ENCODE measurements around the gene VWA2.
"Not testable (repeated sequence)": the region's sequence is repeated elsewhere in the genome, so short reads cannot be mapped to it uniquely, and the experiment has no call there.

Gene VWA2

GRCh38 chr10:114326795-114327194, 87.7 kb downstream of the VWA2 start:
- peaks cover 0 to 5% of the 10 kb centered on the region in 2 donors for H3K36me3 ChIP-seq (ENCODE audit: control insufficient read depth in 1 of 2, insufficient read depth in 2 of 2, low read length in 2 of 2)
- peaks cover 0 to 23% of the 10 kb centered on the region in 2 donors for H3K4me1 ChIP-seq (ENCODE audit: control insufficient read depth in 1 of 2, insufficient read depth in 2 of 2, low read length in 2 of 2)
- H3K27me3 ChIP-seq (ENCODE audit: low read depth, low read length) = no peaks in the 10 kb centered on the region
- H3K4me3 ChIP-seq (ENCODE audit: low read depth in 1 of 2, low read length in 2 of 2) = no peak overlapping the region
- no peak overlapping the region for H3K27ac ChIP-seq (ENCODE audit: low read length)
- no peaks in the 10 kb centered on the region for H3K9me3 ChIP-seq (ENCODE audit: control insufficient read depth in 1 of 2, low read length in 2 of 2)

- H3K36me3 ChIP-seq (ENCODE audit: control insufficient read depth in 1 of 2, insufficient read depth in 2 of 2, low read length in 2 of 2) = peaks cover 0 to 1% of the 10 kb centered on the region in 2 donors
- H3K27ac ChIP-seq (ENCODE audit: low read length) = no peak overlapping the region
- no peak overlapping the region for H3K4me3 ChIP-seq (ENCODE audit: low read depth in 1 of 2, low read length in 2 of 2)
- H3K9me3 ChIP-seq (ENCODE audit: control insufficient read depth in 1 of 2, low read length in 2 of 2) = no peaks in the 10 kb centered on the region
- no peaks in the 10 kb centered on the region for H3K27me3 ChIP-seq (ENCODE audit: low read depth, low read length)
- H3K4me1 ChIP-seq (ENCODE audit: control insufficient read depth in 1 of 2, insufficient read depth in 2 of 2, low read length in 2 of 2) = peaks cover 0 to 31% of the 10 kb centered on the region in 2 donors
These were observed 88.7 kb downstream of the VWA2 start for GRCh38 chr10:114327537-114328440.

GRCh38 chr10:114328441-114328812, 89.4 kb downstream of the VWA2 start:
- no peaks in the 10 kb centered on the region for H3K27me3 ChIP-seq (ENCODE audit: low read depth, low read length)
- H3K27ac ChIP-seq (ENCODE audit: low read length) = no peak overlapping the region
- peaks cover 0 to 36% of the 10 kb centered on the region in 2 donors for H3K4me1 ChIP-seq (ENCODE audit: control insufficient read depth in 1 of 2, insufficient read depth in 2 of 2, low read length in 2 of 2)
- no peaks in the 10 kb centered on the region for H3K36me3 ChIP-seq (ENCODE audit: control insufficient read depth in 1 of 2, insufficient read depth in 2 of 2, low read length in 2 of 2)
- H3K9me3 ChIP-seq (ENCODE audit: control insufficient read depth in 1 of 2, low read length in 2 of 2) = no peaks in the 10 kb centered on the region
- H3K4me3 ChIP-seq (ENCODE audit: low read depth in 1 of 2, low read length in 2 of 2) = no peak overlapping the region

- Histone ChIP-seq H3K4me1 (ENCODE audit: control insufficient read depth in 1 of 2, insufficient read depth in 2 of 2, low read length in 2 of 2) (peaks cover under 1 to 38% of the 10 kb centered on the region in 2 donors), H3K27ac (ENCODE audit: low read length) (no peak overlapping the region), H3K9me3 (ENCODE audit: control insufficient read depth in 1 of 2, low read length in 2 of 2) (no peaks in the 10 kb centered on the region), H3K27me3 (ENCODE audit: low read depth, low read length) (no peaks in the 10 kb centered on the region), H3K36me3 (ENCODE audit: control insufficient read depth in 1 of 2, insufficient read depth in 2 of 2, low read length in 2 of 2) (no peaks in the 10 kb centered on the region), H3K4me3 (ENCODE audit: low read depth in 1 of 2, low read length in 2 of 2) (no peak overlapping the region)
These were observed 89.8 kb downstream of the VWA2 start for GRCh38 chr10:114328874-114329273.

- Histone ChIP-seq H3K4me3 (ENCODE audit: low read depth in 1 of 2, low read length in 2 of 2) (no peak overlapping the region), H3K4me1 (ENCODE audit: control insufficient read depth in 1 of 2, insufficient read depth in 2 of 2, low read length in 2 of 2) (peaks cover 5 to 47% of the 10 kb centered on the region in 2 donors), H3K27ac (ENCODE audit: low read length) (no peak overlapping the region), H3K9me3 (ENCODE audit: control insufficient read depth in 1 of 2, low read length in 2 of 2) (no peaks in the 10 kb centered on the region), H3K36me3 (ENCODE audit: control insufficient read depth in 1 of 2, insufficient read depth in 2 of 2, low read length in 2 of 2) (no peaks in the 10 kb centered on the region), H3K27me3 (ENCODE audit: low read depth, low read length) (no peaks in the 10 kb centered on the region)
These were observed 90.7 kb downstream of the VWA2 start for GRCh38 chr10:114329634-114330365.

- peaks cover 0 to 5% of the 10 kb centered on the region in 2 donors for H3K36me3 ChIP-seq (ENCODE audit: control insufficient read depth in 1 of 2, insufficient read depth in 2 of 2, low read length in 2 of 2)
- no peak overlapping the region for H3K27ac ChIP-seq (ENCODE audit: low read length)
- H3K4me1 ChIP-seq (ENCODE audit: control insufficient read depth in 1 of 2, insufficient read depth in 2 of 2, low read length in 2 of 2) = peaks cover 5 to 50% of the 10 kb centered on the region in 2 donors
- H3K4me3 ChIP-seq (ENCODE audit: low read depth in 1 of 2, low read length in 2 of 2) = no peak overlapping the region
- H3K27me3 ChIP-seq (ENCODE audit: low read depth, low read length) = no peaks in the 10 kb centered on the region
- no peaks in the 10 kb centered on the region for H3K9me3 ChIP-seq (ENCODE audit: control insufficient read depth in 1 of 2, low read length in 2 of 2)
These were observed 93.5 kb downstream of the VWA2 start for GRCh38 chr10:114332301-114333192.

- H3K36me3 ChIP-seq (ENCODE audit: control insufficient read depth in 1 of 2, insufficient read depth in 2 of 2, low read length in 2 of 2); H3K27ac ChIP-seq (ENCODE audit: low read length); H3K9me3 ChIP-seq (ENCODE audit: control insufficient read depth in 1 of 2, low read length in 2 of 2); H3K4me3 ChIP-seq (ENCODE audit: low read depth in 1 of 2, low read length in 2 of 2); H3K27me3 ChIP-seq (ENCODE audit: low read depth, low read length): not testable (repeated sequence)
- H3K4me1 ChIP-seq (ENCODE audit: control insufficient read depth in 1 of 2, insufficient read depth in 2 of 2, low read length in 2 of 2) = peaks cover 5 to 46% of the 10 kb centered on the region in 2 donors
These were observed 94.4 kb downstream of the VWA2 start for GRCh38 chr10:114333441-114333840.

GRCh38 chr10:114334301-114334700, 95.2 kb downstream of the VWA2 start:
- H3K27me3 ChIP-seq (ENCODE audit: low read depth, low read length) = no peaks in the 10 kb centered on the region
- no peak overlapping the region for H3K27ac ChIP-seq (ENCODE audit: low read length)
- peaks cover 5 to 37% of the 10 kb centered on the region in 2 donors for H3K4me1 ChIP-seq (ENCODE audit: control insufficient read depth in 1 of 2, insufficient read depth in 2 of 2, low read length in 2 of 2)
- H3K9me3 ChIP-seq (ENCODE audit: control insufficient read depth in 1 of 2, low read length in 2 of 2) = no peaks in the 10 kb centered on the region
- H3K36me3 ChIP-seq (ENCODE audit: control insufficient read depth in 1 of 2, insufficient read depth in 2 of 2, low read length in 2 of 2) = peaks cover 0 to 8% of the 10 kb centered on the region in 2 donors
- H3K4me3 ChIP-seq (ENCODE audit: low read depth in 1 of 2, low read length in 2 of 2) = no peak overlapping the region

- Histone ChIP-seq H3K4me1 (ENCODE audit: control insufficient read depth in 1 of 2, insufficient read depth in 2 of 2, low read length in 2 of 2) (peaks cover 5 to 29% of the 10 kb centered on the region in 2 donors), H3K36me3 (ENCODE audit: control insufficient read depth in 1 of 2, insufficient read depth in 2 of 2, low read length in 2 of 2) (peaks cover 0 to 8% of the 10 kb centered on the region in 2 donors), H3K4me3 (ENCODE audit: low read depth in 1 of 2, low read length in 2 of 2) (no peak overlapping the region), H3K27ac (ENCODE audit: low read length) (no peak overlapping the region), H3K9me3 (ENCODE audit: control insufficient read depth in 1 of 2, low read length in 2 of 2) (no peaks in the 10 kb centered on the region), H3K27me3 (ENCODE audit: low read depth, low read length) (no peaks in the 10 kb centered on the region)
These were observed 96.6 kb downstream of the VWA2 start for GRCh38 chr10:114335614-114336013.

- H3K4me3 ChIP-seq (ENCODE audit: low read depth in 1 of 2, low read length in 2 of 2) = no peak overlapping the region
- peaks cover 5 to 32% of the 10 kb centered on the region in 2 donors for H3K4me1 ChIP-seq (ENCODE audit: control insufficient read depth in 1 of 2, insufficient read depth in 2 of 2, low read length in 2 of 2)
- H3K27me3 ChIP-seq (ENCODE audit: low read depth, low read length) = no peaks in the 10 kb centered on the region
- H3K36me3 ChIP-seq (ENCODE audit: control insufficient read depth in 1 of 2, insufficient read depth in 2 of 2, low read length in 2 of 2) = peaks cover 0 to 8% of the 10 kb centered on the region in 2 donors
- H3K9me3 ChIP-seq (ENCODE audit: control insufficient read depth in 1 of 2, low read length in 2 of 2) = no peaks in the 10 kb centered on the region
- no peak overlapping the region for H3K27ac ChIP-seq (ENCODE audit: low read length)
These were observed 97.9 kb downstream of the VWA2 start for GRCh38 chr10:114336823-114337509.

Data from muscle layer of duodenum (tissue), 2 donors.